Gastroesophageal sphincter (tissue), 3 donors: ENCODE measurements around the gene TIAM2.

ENCODE experiments used
- CTCF ChIP-seq, 4 experiments: fragments of 200-600 bp in 2 of 4; fragments of 450-650 bp in 2 of 4; sonication (generic) in 1 of 4; IDR thresholded peaks; one replicate each; pipeline ENCODE4 v1.5.1; 2017 to 2019; ENCODE audit warnings: antibody characterized with exemption in 4 of 4, mild to moderate bottlenecking in 2 of 4, moderate library complexity in 2 of 4
- POLR2A ChIP-seq, 2 donors: fragments of 450-650 bp; IDR thresholded peaks; one replicate each; pipeline ENCODE4 v1.6.1; 2017; ENCODE audit warnings: antibody characterized with exemption in 2 of 2, mild to moderate bottlenecking in 2 of 2, moderate library complexity in 1 of 2

- TF ChIP-seq CTCF (IDR thresholded peaks at IDR 0.05) (no peak), POLR2A (IDR thresholded peaks at IDR 0.05) (no peak)
These were observed 229.5 kb downstream of the TIAM2 start for GRCh38 chr6:155224618-155225017.
